ENCODE data around the gene HOXA4. TPM values are rescaled to one million over a fixed set of nuclear protein-coding genes. Genes with fewer than 3 reads are reported as not detected.

HOXA4 gene
- total and polyA plus RNA-seq, 2 of the 4 experiments (the other 2 are of a cell fraction), result 0.36 to 8.0 TPM

GRCh38 chr7:27156916-27157701 lies 26.6 kb upstream of the HOXA4 start:
- Histone ChIP-seq H2AFZ (replicated peaks; ENCODE audit: low read length, poor library complexity) (peak overlapping the region; percentile 90), H3K9ac (ENCODE audit: low read depth, low read length) (no peak overlapping the region), H2AK5ac (ENCODE audit: low read depth, low read length) (no peak overlapping the region), H2BK5ac (ENCODE audit: low read depth, low read length, poor library complexity, severe bottlenecking) (no peak overlapping the region), H3K23ac (ENCODE audit: low read depth, low read length) (no peak overlapping the region), H3K27ac (ENCODE audit: insufficient read depth, low read length) (no peak overlapping the region), H3K36me3 (ENCODE audit: control insufficient read depth, insufficient read depth, low read length) (no peaks in the 10 kb centered on the region), H3K27me3 (ENCODE audit: control insufficient read depth, insufficient read depth, low read length) (peaks cover 2% of the 10 kb centered on the region; the same call in 1 of the 2 replicates), H3K79me1 (ENCODE audit: low read depth in 1 of 2, low read length in 2 of 2) (0 out of 4 replicates have a peak, but pooled peaks cover 0 to 4% of the 10 kb centered on the region in 2 experiments), H4K5ac (ENCODE audit: low read depth, low read length) (no peak overlapping the region; the same call in 1 of the 2 replicates), H2BK20ac (ENCODE audit: low read depth, low read length) (no peak overlapping the region), H2AK9ac (replicated peaks; ENCODE audit: low read depth, low read length, poor library complexity) (no peak overlapping the region), H3K4ac (ENCODE audit: low read depth, low read length) (no peak overlapping the region; the same call in 1 of the 2 replicates), H4K91ac (ENCODE audit: insufficient read depth, low read depth, low read length) (no peak overlapping the region), H3K9me1 (ENCODE audit: insufficient read depth, low read length) (peaks cover 3% of the 10 kb centered on the region; the same call in 1 of the 2 replicates), H3K4me1 (ENCODE audit: control insufficient read depth, insufficient read depth, low read length) (peaks cover 6% of the 10 kb centered on the region; the same call in 1 of the 2 replicates), H2BK120ac (ENCODE audit: low read depth, low read length) (no peak overlapping the region), H3K56ac (ENCODE audit: extremely low read depth, insufficient read depth, low read length) (no peak overlapping the region), H3K4me2 (ENCODE audit: low read depth, low read length) (peak overlapping the region; percentile 55; the same call in 1 of the 2 replicates), H3K18ac (ENCODE audit: low read depth, low read length) (no peak overlapping the region), H3K9me3 (ENCODE audit: control insufficient read depth, insufficient read depth, low read length) (no peaks in the 10 kb centered on the region), H3K4me3 (ENCODE audit: insufficient read depth, low read depth, low read length) (peak overlapping the region; percentile 69; the same call in 1 of the 2 replicates), H4K8ac (ENCODE audit: low read depth in 2 of 2, low read length in 2 of 2) (peak overlapping the region; percentile 30 to 90; a peak in 2 of 4 replicates), H2BK15ac (ENCODE audit: low read depth, low read length) (no peak overlapping the region), H4K20me1 (ENCODE audit: insufficient read depth, low read length) (no peaks in the 10 kb centered on the region), H3K14ac (replicated peaks; ENCODE audit: low read depth, low read length) (no peak overlapping the region)
- TF ChIP-seq RFX5 (IDR thresholded peaks at IDR 0.05; ENCODE audit: low read depth, low read length) (no peak), RCOR1 (IDR thresholded peaks at IDR 0.05; ENCODE audit: insufficient replicate concordance, low read length) (no peak), RAD21 (IDR thresholded peaks at IDR 0.05; ENCODE audit: low read length) (no peak), FOS (IDR thresholded peaks at IDR 0.05; ENCODE audit: low read depth, low read length) (no peak), MAZ (IDR thresholded peaks at IDR 0.05; ENCODE audit: borderline replicate concordance, low read depth, low read length) (no peak)
- ATAC-seq (ENCODE audit: low read depth) (no peak), DNase-seq (no peak)
- ChIA-PET POLR2A (ENCODE audit: unreplicated experiment) (no interaction called here), CTCF (interaction anchor here (0.7 to 1.3 kb wide), 4 partner anchors 23 to 968 kb away, joined by 3 to 4 read pairs (median 3); no protein-coding TSS in a partner anchor)
- in situ Hi-C loops (cut with MboI; ENCODE audit: low sequenced_read_pairs), result loop anchor here (5.0 kb wide), 2 partner anchors 790 to 1305 kb away; no protein-coding TSS in a partner anchor
- 39% methylated on average over 8 of the region's 30 CpGs; no CpG with 5 or more reads in 1 of the 2 experiments for WGBS, 2 experiments (ENCODE audit: extremely low coverage in 2 of 2, insufficient read length in 1 of 2)
- BruUV-seq (replicated peaks), result no TSS peak
- dilution Hi-C loops (cut with HindIII; ENCODE audit: low sequenced_read_pairs, unreplicated experiment), result no loop called here
- intact Hi-C loops (cut with micrococcal nuclease), result no loop called here

Measured in IMR-90 (cell line).